GM12878 (cell line): ENCODE measurements around the gene ASPG. TPM values are rescaled to one million over a fixed set of nuclear protein-coding genes. Genes with fewer than 3 reads are reported as not detected.

Experiments
- ATAC-seq: fragments of 200-7000 bp; cut with Tn5 transposase; 3 replicates; pipeline ENCODE4 v1.9.1; 2020; ENCODE audit warnings: mild to moderate bottlenecking, moderate library complexity
- BruUV-seq: library from RNA; stranded (reverse); fragments of 400-500 nt; replicated peaks from 2 replicates; lab custom pipeline; 2021; lab: Mats Ljungman, UMichigan
- CTCF ChIA-PET: fragments of 300-600 bp; sonication (Branson Sonifier 250); formaldehyde crosslinking; extraction: SDS; loops from one replicate; lab custom pipeline; 2021; ENCODE audit warnings: inconsistent platforms; lab: Yijun Ruan, JAX
- POLR2A ChIA-PET: fragments of 350-600 bp; formaldehyde crosslinking; extraction: SDS; loops from one replicate; lab custom pipeline; 2021; ENCODE audit warnings: inconsistent platforms; lab: Charles Lee
- RAD21 ChIA-PET: fragments of 300-600 bp; sonication (Branson Sonifier 250); formaldehyde crosslinking; loops from one replicate; lab custom pipeline; 2023; ENCODE audit warnings: antibody characterized with exemption; ENCODE audit not compliant: unreplicated experiment; lab: Charles Lee
- SMC1A ChIA-PET: fragments of 300-600 bp; sonication (Branson Sonifier 250); formaldehyde crosslinking; loops from one replicate; lab custom pipeline; 2023; ENCODE audit not compliant: unreplicated experiment, uncharacterized antibody; lab: Charles Lee
- DNase-seq: peaks from one replicate; pipeline ENCODE4 v3.0.0-alpha.2; 2011; ENCODE audit warnings: low read depth, low spot score
- FAIRE-seq: peaks from 3 replicates; lab custom pipeline; 2011; peaks lifted over from hg19 to GRCh38; lab: Jason Lieb, UNC
- H2AFZ ChIP-seq: 2 replicates; pipeline ENCODE4 v1.6.0; 2011; ENCODE audit warnings: low read depth, low read length, control low read depth; ENCODE audit not compliant: control insufficient read depth
- H3K27ac ChIP-seq: 2 replicates; pipeline ENCODE4 v1.5.1; 2011; ENCODE audit warnings: control low read depth; ENCODE audit not compliant: control insufficient read depth, insufficient read depth
- H3K27me3 ChIP-seq, 2 experiments: replicated peaks in 1 of 2; 2 replicates each; pipeline versions ENCODE4 v1.6.0 to v1.6.1; 2011; ENCODE audit warnings: low read length in 1 of 2; ENCODE audit not compliant: control insufficient read depth in 2 of 2, insufficient read depth in 2 of 2
- H3K36me3 ChIP-seq, 2 experiments: 2 replicates each; pipeline ENCODE4 v1.5.1; 2011; ENCODE audit warnings: low read length in 1 of 2; ENCODE audit not compliant: control insufficient read depth in 2 of 2, insufficient read depth in 2 of 2
- H3K4me1 ChIP-seq: 2 replicates; pipeline ENCODE4 v1.6.1; 2011; ENCODE audit warnings: mild to moderate bottlenecking, low read length, moderate library complexity, mixed read lengths; ENCODE audit not compliant: control insufficient read depth, insufficient read depth
- H3K4me2 ChIP-seq: 2 replicates; pipeline ENCODE4 v1.6.0; 2011; ENCODE audit warnings: control low read depth; ENCODE audit not compliant: control insufficient read depth, insufficient read depth
- H3K4me3 ChIP-seq: fragments of 200-600 bp; sonication (generic); 2 replicates; pipeline ENCODE4 v1.5.1; 2016
- H3K79me2 ChIP-seq: 2 replicates; pipeline ENCODE4 v1.6.0; 2011; ENCODE audit warnings: low read length; ENCODE audit not compliant: control insufficient read depth, insufficient read depth
- H3K9ac ChIP-seq: 2 replicates; pipeline ENCODE4 v1.8.0; 2011; ENCODE audit warnings: low read length, control low read depth, mixed read lengths; ENCODE audit not compliant: control insufficient read depth, insufficient read depth
- H3K9me3 ChIP-seq: replicated peaks from 3 replicates; pipeline ENCODE4 v1.5.1; 2011; ENCODE audit warnings: mild to moderate bottlenecking, low read length; ENCODE audit not compliant: control insufficient read depth, insufficient read depth
- H4K20me1 ChIP-seq: 2 replicates; pipeline ENCODE4 v1.6.0; 2011; ENCODE audit not compliant: control insufficient read depth, insufficient read depth
- CHD1 ChIP-seq: IDR thresholded peaks from 2 replicates; pipeline ENCODE4 v1.6.1; 2012; ENCODE audit warnings: low read depth, low read length, improper control_type of control experiment
- EZH2 ChIP-seq: IDR thresholded peaks from 2 replicates; pipeline ENCODE4 v1.6.1; 2012; ENCODE audit warnings: low read depth, mild to moderate bottlenecking, control low read depth, inconsistent platforms, low read length, borderline replicate concordance; ENCODE audit not compliant: control insufficient read depth
- MTA3 ChIP-seq: IDR thresholded peaks from 2 replicates; pipeline ENCODE4 v1.6.1; 2012; ENCODE audit warnings: low read length, inconsistent platforms, borderline replicate concordance
- NFIC ChIP-seq: IDR thresholded peaks from 2 replicates; pipeline ENCODE4 v1.6.1; 2012; ENCODE audit warnings: low read depth, mild to moderate bottlenecking, inconsistent platforms, low read length, moderate library complexity
- NR2C2 ChIP-seq: IDR thresholded peaks from 2 replicates; pipeline ENCODE4 v1.6.1; 2011; ENCODE audit warnings: borderline replicate concordance, low read depth; ENCODE audit not compliant: control insufficient read depth, insufficient read length
- POLR2A ChIP-seq: IDR thresholded peaks from 2 replicates; pipeline ENCODE4 v1.6.1; 2011; ENCODE audit warnings: low read depth, mild to moderate bottlenecking, low read length
- SUZ12 ChIP-seq: fragments of 200-600 bp; sonication (generic); IDR thresholded peaks from one replicate; pipeline ENCODE4 v1.6.1; 2018; ENCODE audit warnings: antibody characterized with exemption, mild to moderate bottlenecking; ENCODE audit not compliant: unreplicated experiment
- TCF12 ChIP-seq: IDR thresholded peaks from 2 replicates; pipeline ENCODE4 v1.6.1; 2011; ENCODE audit warnings: low read depth, mild to moderate bottlenecking, low read length
- ZNF207 ChIP-seq: fragments of 450-650 bp; IDR thresholded peaks from 2 replicates; pipeline ENCODE4 v1.6.1; 2014; ENCODE audit warnings: antibody characterized with exemption, mild to moderate bottlenecking, borderline replicate concordance
- ZZZ3 ChIP-seq: IDR thresholded peaks from 2 replicates; pipeline ENCODE4 v1.6.1; 2011; ENCODE audit warnings: low read depth; ENCODE audit not compliant: control insufficient read depth, insufficient read length
- WGBS: methylation state at CpG from one replicate; pipeline ENCODE4 v1.1.6; 2016; ENCODE audit warnings: low lambda C conversion rate; ENCODE audit not compliant: insufficient replicate concordance, insufficient coverage; ENCODE audit errors: missing lambda C conversion rate; 5-methylcytosine and 5-hydroxymethylcytosine counted together
- in situ Hi-C: fragments of 300-500 bp; cut with MboI; formaldehyde crosslinking; loops from 9 replicates; pipeline ENCODE4 v1.14.3; 2018; ENCODE audit warnings: mixed read lengths
- intact Hi-C: fragments of 100-400 bp; cut with micrococcal nuclease; formaldehyde crosslinking; loops from one replicate; pipeline ENCODE4 v1.14.2; 2022; ENCODE audit not compliant: unreplicated experiment
- polyA plus RNA-seq, 11 experiments: library from polyadenylated mRNA; depleted of rRNA in 4 of 11; unstranded in 6 of 11; stranded (reverse) in 5 of 11; fragments of >200 nt; fragmentation: Nextera tagmentation in 4 of 11; fragmentation: Illumina TruSeq in 1 of 11; extraction: Ambion mirVana in 4 of 11; extraction: Trizol in 1 of 11; gene quantifications; 1 replicate in 1 of 11; 2 replicates in 10 of 11; pipeline versions ENCODE4 v1.2.1 to v1.2.3, GENCODE V29; 2011 to 2016; ENCODE audit warnings: inconsistent platforms in 2 of 11, missing spikeins in 2 of 11, low read depth in 1 of 11
- total RNA-seq, 4 experiments: library from RNA; depleted of rRNA in 3 of 4; stranded (reverse); fragments of >200 nt in 3 of 4; fragmentation: Illumina TruSeq in 1 of 4; extraction: Trizol in 1 of 4; gene quantifications; 2 replicates each; pipeline versions ENCODE4 v1.2.1 to v1.2.3, GENCODE V29; 2013 to 2021
- TF ChIP-seq, protein P1 (sequence below): IDR thresholded peaks from 2 replicates; pipeline ENCODE4 v1.6.1; 2011; ENCODE audit warnings: low read depth, low read length, improper control_type of control experiment, borderline replicate concordance

Gene ASPG
- total and polyA plus RNA-seq, 10 of the 15 experiments (the other 5 are each of a cell fraction or from before 2014, with no cell fraction given): not detected

DNA sequence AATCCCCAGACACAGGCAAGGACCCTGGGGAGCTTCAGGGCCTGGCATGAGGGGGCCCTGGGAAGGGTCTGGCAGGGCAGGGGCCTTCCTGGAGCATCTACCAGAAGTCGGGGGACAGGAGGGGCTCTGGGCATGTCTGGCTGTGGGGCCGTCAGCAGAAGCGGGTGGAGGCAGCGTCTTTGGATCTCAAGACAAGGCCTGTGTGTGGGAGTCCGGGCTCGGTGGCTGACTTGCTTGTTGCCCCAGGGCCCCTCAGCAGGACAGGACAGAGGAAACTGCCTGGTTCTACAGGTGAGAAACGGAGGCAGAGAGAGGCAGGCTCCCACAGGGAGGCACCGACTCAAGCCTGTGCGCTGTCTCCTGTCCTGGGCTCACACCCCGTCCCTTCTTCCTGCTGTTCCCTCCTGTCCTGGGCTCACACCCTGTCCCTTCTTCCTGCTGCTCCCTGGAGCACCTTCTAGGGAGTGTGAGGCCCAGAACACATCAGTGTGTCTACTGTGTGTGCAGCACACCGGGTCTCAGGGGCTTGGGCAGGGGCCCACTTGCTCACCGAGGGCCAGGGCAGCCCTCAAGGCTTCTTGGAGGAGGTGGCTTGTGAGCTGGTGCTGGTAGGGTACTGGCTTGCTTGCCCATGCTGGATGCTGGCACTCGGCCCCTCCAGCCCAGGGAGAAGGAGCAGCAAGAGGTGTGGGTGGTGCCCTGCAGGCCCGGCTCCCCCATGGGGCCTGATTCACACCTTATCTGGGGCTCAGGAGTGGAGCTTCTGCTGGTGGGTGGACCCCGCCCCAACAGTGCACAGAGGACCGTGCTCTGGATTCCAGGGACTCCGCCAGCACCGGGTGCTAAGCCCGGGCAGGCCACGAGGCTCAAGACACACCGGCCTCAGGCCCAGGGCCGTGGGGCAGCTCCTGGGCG, 14.9 kb downstream of the ASPG start:
- no peak for FAIRE-seq
- Histone ChIP-seq H3K79me2 (no peaks in the 10 kb centered on the region), H2AFZ (no peak overlapping the region)
- DNase-seq: no peak
- POLR2A ChIA-PET: no interaction called here
- no TSS peak for BruUV-seq
- TF ChIP-seq SUZ12 (no peak), ZNF207 (no peak), TCF12 (no peak), NR2C2 (no peak), POLR2A (no peak), MTA3 (no peak), EZH2 (no peak), CHD1 (no peak), NFIC (no peak), ZZZ3 (no peak)
- TF ChIP-seq, protein P1, sequence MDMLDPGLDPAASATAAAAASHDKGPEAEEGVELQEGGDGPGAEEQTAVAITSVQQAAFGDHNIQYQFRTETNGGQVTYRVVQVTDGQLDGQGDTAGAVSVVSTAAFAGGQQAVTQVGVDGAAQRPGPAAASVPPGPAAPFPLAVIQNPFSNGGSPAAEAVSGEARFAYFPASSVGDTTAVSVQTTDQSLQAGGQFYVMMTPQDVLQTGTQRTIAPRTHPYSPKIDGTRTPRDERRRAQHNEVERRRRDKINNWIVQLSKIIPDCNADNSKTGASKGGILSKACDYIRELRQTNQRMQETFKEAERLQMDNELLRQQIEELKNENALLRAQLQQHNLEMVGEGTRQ: no peak
- TF ChIP-seq, all 136 proteins: peak for 0
- Histone ChIP-seq H3K4me2 (no peak overlapping the region), H3K4me1 (no peaks in the 10 kb centered on the region), H3K9ac (no peak overlapping the region), H3K27ac (no peak overlapping the region), H3K36me3 (no peaks in the 10 kb centered on the region), H3K27me3 (0 out of 4 replicates have a peak, but pooled peaks cover 0 to 1% of the 10 kb centered on the region in 2 experiments), H3K9me3 (no peaks in the 10 kb centered on the region), H3K4me3 (no peak overlapping the region), H4K20me1 (no peaks in the 10 kb centered on the region)
- in situ Hi-C loops (no loop called here), intact Hi-C loops (no loop called here)
- WGBS: 35% methylated on average over 22 of the region's 23 CpGs
- RAD21 ChIA-PET: no interaction called here
- SMC1A ChIA-PET: no interaction called here
- ATAC-seq: no peak
- CTCF ChIA-PET: no interaction called here
